Measurements from ENCODE around the gene RARB.

The RARB gene

DNA sequence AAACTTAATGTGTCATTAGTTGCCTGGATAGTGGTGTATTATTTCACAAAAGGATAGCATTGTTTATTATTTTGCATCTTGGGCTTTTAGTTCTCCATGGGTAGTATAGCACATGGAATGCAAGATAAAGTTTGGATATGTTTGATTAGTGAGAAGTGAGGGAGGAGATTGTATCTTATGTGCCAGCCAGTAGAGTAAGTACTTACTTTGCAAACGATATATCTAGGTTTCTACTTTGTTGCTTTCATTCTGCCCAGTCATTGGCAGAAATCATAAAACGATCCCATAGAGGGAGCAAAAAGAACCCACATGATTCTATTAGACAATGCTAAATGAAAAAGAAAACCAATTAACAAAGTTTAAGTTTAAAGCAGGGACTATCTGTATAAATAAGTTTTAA, 105.3 kb downstream of the RARB start:
- H3K27ac ChIP-seq: no peak overlapping the region
- TF ChIP-seq, protein P1, sequence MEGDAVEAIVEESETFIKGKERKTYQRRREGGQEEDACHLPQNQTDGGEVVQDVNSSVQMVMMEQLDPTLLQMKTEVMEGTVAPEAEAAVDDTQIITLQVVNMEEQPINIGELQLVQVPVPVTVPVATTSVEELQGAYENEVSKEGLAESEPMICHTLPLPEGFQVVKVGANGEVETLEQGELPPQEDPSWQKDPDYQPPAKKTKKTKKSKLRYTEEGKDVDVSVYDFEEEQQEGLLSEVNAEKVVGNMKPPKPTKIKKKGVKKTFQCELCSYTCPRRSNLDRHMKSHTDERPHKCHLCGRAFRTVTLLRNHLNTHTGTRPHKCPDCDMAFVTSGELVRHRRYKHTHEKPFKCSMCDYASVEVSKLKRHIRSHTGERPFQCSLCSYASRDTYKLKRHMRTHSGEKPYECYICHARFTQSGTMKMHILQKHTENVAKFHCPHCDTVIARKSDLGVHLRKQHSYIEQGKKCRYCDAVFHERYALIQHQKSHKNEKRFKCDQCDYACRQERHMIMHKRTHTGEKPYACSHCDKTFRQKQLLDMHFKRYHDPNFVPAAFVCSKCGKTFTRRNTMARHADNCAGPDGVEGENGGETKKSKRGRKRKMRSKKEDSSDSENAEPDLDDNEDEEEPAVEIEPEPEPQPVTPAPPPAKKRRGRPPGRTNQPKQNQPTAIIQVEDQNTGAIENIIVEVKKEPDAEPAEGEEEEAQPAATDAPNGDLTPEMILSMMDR (conservative IDR thresholded peaks at IDR 0.05): no peak
- TF ChIP-seq ZFX (IDR thresholded peaks at IDR 0.05): no peak

DNA sequence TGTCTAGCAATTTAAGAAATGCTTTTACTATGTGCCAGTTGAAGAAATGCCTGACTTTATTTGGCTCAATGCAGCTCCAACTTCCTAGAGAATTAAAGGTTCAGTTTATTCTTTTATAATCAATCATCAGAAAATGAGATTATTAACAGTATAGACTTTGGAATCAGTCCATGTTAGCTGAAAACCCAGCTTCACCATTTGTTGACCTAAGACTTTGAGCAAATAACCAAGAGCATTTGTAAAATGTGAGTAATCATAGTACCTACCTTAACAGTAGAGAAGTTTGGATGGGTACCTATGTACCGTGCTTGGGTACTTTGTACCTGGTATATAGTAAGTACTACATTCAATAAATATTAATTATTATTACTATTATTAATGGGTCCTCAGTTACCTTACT, 105.9 kb downstream of the RARB start:
- no peak overlapping the region for H3K27ac ChIP-seq
- TF ChIP-seq, protein P1 (conservative IDR thresholded peaks at IDR 0.05): no peak
- TF ChIP-seq ZFX (IDR thresholded peaks at IDR 0.05): no peak

DNA sequence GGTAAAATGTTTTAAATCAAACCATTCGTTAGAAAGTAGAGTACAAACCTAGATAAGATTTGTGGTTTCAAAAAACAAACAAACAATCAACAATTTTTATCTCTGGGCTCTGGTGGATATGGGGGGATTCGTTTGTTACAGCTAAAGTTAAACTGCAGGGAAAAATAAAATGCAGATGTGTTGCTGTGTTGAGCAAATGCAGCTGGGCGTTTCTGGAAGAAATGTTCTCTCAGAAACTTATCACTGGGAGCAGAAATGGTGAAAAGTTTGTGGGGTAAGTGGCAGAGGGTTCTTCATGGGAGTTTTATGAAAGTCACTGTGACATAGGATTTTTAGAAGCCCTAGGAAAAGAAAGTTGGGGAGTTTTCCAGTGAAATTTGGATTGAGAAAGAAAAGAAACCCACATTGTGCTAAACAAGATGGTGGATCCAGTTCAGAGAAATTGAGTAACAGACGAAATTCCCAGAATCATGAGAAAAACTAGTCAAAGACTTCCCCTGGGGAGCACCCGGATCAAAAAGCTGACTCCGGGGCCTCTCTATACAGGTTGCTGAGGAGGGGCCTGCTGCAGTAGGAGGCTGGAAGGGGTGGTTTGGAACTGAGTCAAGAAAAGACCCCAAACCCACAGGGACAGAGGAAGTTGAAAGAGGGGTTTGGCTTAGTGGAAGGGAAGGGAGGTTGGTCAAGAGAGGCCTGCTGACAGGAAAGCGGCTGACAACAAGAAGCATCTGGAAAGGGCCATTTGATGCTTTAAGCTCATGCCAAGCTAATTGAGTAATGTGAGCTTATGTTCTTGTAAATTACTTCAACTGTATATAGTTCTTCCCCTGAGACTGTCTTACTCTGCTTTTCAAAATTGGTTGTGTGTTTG, 108.7 kb downstream of the RARB start:
- no peak overlapping the region for H3K27ac ChIP-seq
- TF ChIP-seq, protein P1 (conservative IDR thresholded peaks at IDR 0.05): no peak
- no peak for TF ChIP-seq ZFX (IDR thresholded peaks at IDR 0.05)

- TF ChIP-seq, protein P1 (conservative IDR thresholded peaks at IDR 0.05): no peak
- no peak for TF ChIP-seq ZFX (IDR thresholded peaks at IDR 0.05)
- no peak overlapping the region for H3K27ac ChIP-seq
These were observed 109.5 kb downstream of the RARB start for GRCh38 chr3:25537516-25537915.

DNA sequence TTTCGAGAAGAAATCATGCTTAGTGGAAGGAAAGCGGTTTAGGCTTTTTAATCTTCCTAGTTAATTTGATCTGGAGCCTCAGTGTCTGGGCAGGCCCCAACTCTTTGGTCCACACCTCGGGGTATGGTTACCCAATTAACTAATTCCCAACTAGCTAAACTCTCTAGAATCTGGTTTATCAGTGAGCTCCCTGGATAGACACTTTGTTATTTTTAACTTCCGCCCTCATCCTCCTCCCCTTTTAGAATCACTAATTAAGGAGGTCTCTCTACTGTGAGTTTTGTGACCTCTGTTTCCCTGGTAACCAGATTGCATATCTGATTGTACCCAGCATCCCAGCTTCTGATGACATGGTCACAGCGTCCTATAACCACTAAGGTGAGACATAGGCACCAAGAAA, 112.2 kb downstream of the RARB start:
- TF ChIP-seq, protein P1 (conservative IDR thresholded peaks at IDR 0.05): no peak
- TF ChIP-seq ZFX (IDR thresholded peaks at IDR 0.05): no peak
- H3K27ac ChIP-seq: no peak overlapping the region

GRCh38 chr3:25542492-25543039, 114.5 kb downstream of the RARB start:
- no peak for TF ChIP-seq ZFX (IDR thresholded peaks at IDR 0.05)
- TF ChIP-seq, protein P1 (conservative IDR thresholded peaks at IDR 0.05): no peak
- no peak overlapping the region for H3K27ac ChIP-seq

DNA sequence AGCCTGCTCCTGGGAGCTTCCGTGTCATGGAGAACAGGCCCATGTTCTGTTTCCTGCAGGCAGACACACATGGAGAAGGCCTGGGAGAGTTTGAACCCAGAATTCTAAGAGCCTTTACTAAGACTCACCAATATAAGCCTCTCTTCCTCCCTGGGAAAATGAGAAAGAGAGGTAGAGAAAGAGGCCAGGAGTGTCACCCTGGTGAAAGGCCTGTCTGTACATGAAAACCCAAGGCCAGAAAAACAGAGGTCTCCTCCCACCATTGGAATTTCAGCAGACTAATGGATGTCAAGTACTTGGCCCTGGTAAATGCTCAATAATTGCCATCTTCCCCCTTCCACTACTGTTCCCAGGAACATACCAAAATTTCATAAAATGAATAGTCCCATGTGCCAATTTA, 119.0 kb downstream of the RARB start:
- no peak overlapping the region for H3K27ac ChIP-seq

More for the DNA sequence above, 119.0 kb downstream of the RARB start:
- TF ChIP-seq, protein P1 (conservative IDR thresholded peaks at IDR 0.05): no peak
- TF ChIP-seq ZFX (IDR thresholded peaks at IDR 0.05): no peak
